Activated CD8-positive, alpha-beta T cell treated with anti-CD3 and anti-CD28 coated beads, Interleukin-2, amount 10 ng/mL, durations not matched to agents 7 days and 5 days (primary cell): Measurements from ENCODE around the gene RAB10. TPM values are rescaled to one million over a fixed set of nuclear protein-coding genes. Genes with fewer than 3 reads are reported as not detected.
"Not testable (repeated sequence)": the region's sequence is repeated elsewhere in the genome, so short reads cannot be mapped to it uniquely, and the experiment has no call there.

Experiments used
- ATAC-seq: fragments of 150-1000 bp; cut with Tn5 transposase; one replicate; pipeline ENCODE4 v1.10.0; 2021; ENCODE audit warnings: moderate library complexity
- CTCF ChIA-PET: fragments of 350-600 bp; sonication (Branson Sonifier 250); formaldehyde crosslinking; loops from one replicate; lab custom pipeline; 2021; ENCODE audit warnings: antibody characterized with exemption; lab: Charles Lee
- POLR2A ChIA-PET: fragments of 350-600 bp; sonication (Branson Sonifier 250); formaldehyde crosslinking; loops from one replicate; lab custom pipeline; 2021; ENCODE audit warnings: antibody characterized with exemption; lab: Charles Lee
- DNase-seq: peaks from one replicate; pipeline ENCODE4 v3.0.0-alpha.2; 2020
- H3K27ac Mint-ChIP-seq: one replicate; pipeline ENCODE4 v1.8.0; 2021; ENCODE audit warnings: mild to moderate bottlenecking, mixed read lengths
- H3K27me3 Mint-ChIP-seq: one replicate; pipeline ENCODE4 v1.8.0; 2021; ENCODE audit warnings: low read depth, mixed read lengths
- H3K36me3 Mint-ChIP-seq: one replicate; pipeline ENCODE4 v1.8.0; 2021; ENCODE audit warnings: low read depth, mixed read lengths
- H3K4me1 Mint-ChIP-seq: one replicate; pipeline ENCODE4 v1.8.0; 2021; ENCODE audit warnings: low read depth, mixed read lengths
- H3K4me3 Mint-ChIP-seq: one replicate; pipeline ENCODE4 v1.8.0; 2021; ENCODE audit warnings: mild to moderate bottlenecking, mixed read lengths
- H3K9me3 Mint-ChIP-seq: one replicate; pipeline ENCODE4 v1.8.0; 2022; ENCODE audit warnings: mixed read lengths; ENCODE audit not compliant: insufficient read depth
- total RNA-seq, 2 experiments: library from RNA; stranded (reverse); gene quantifications; one replicate each; pipeline ENCODE4 v1.2.3, GENCODE V29; 2021

RAB10 gene
- total RNA-seq, 2 experiments from 2014 or later = 110 to 115 TPM

DNA sequence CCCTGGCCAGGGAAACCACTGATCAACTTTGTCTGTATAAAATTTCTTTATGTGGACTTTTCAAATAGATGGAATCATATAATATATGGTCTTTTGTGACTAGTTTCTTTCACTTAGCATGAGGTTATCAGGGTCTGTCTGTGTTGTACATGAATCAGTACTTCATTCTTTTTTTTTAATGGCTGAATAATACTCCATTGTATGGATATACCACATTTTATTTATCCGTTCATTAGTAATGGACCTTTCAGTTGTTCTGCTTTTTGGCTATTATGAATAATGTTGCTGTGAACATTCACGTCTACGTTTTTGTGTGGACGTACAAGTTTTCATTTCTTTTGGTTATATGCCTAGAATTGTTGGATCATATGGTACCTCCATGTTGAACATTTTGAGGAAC is 69.9 kb downstream of the RAB10 start:
- H3K27ac Mint-ChIP-seq = no peak overlapping the region
- H3K36me3 Mint-ChIP-seq = peaks cover 34% of the 10 kb centered on the region
- ChIA-PET POLR2A (no interaction called here), CTCF (no interaction called here)
- DNase-seq (no peak), ATAC-seq (no peak)
- no peaks in the 10 kb centered on the region for H3K4me1 Mint-ChIP-seq
- no peak overlapping the region for H3K4me3 Mint-ChIP-seq
- H3K9me3 Mint-ChIP-seq = no peaks in the 10 kb centered on the region
- no peaks in the 10 kb centered on the region for H3K27me3 Mint-ChIP-seq

DNA sequence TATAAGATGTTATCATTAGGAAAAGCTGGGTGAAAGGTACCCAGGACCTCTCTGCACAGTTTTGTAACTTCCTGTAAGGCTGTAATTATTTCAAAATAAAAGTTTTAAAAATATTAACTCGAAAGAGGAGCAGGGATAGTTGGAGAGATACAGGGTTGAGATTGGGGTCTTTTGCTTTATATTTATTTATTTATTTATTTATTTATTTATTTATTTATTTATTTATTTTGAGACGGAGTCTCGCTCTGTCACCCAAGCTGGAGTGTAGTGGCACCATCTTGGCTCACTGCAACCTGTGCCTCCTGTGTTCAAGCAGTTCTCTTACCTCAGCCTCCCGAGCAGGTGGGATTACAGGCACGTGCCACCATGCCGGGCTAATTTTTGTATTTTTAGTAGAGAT is 74.8 kb downstream of the RAB10 start:
- H3K27ac Mint-ChIP-seq, H3K9me3 Mint-ChIP-seq, H3K4me3 Mint-ChIP-seq, ATAC-seq, DNase-seq, POLR2A ChIA-PET, CTCF ChIA-PET, H3K27me3 Mint-ChIP-seq, H3K4me1 Mint-ChIP-seq: not testable (repeated sequence)
- peaks cover 35% of the 10 kb centered on the region for H3K36me3 Mint-ChIP-seq

GRCh38 chr2:26112201-26112600 is 78.3 kb downstream of the RAB10 start:
- H3K27ac Mint-ChIP-seq = no peak overlapping the region
- no peak overlapping the region for H3K4me3 Mint-ChIP-seq
- POLR2A ChIA-PET = no interaction called here
- H3K9me3 Mint-ChIP-seq = no peaks in the 10 kb centered on the region
- H3K4me1 Mint-ChIP-seq = peaks cover 10% of the 10 kb centered on the region
- ATAC-seq (no peak), DNase-seq (no peak)
- peaks cover 32% of the 10 kb centered on the region for H3K36me3 Mint-ChIP-seq
- CTCF ChIA-PET = no interaction called here
- H3K27me3 Mint-ChIP-seq = no peaks in the 10 kb centered on the region

GRCh38 chr2:26114151-26114550 is 80.3 kb downstream of the RAB10 start:
- no peaks in the 10 kb centered on the region for H3K27me3 Mint-ChIP-seq
- peaks cover 37% of the 10 kb centered on the region for H3K36me3 Mint-ChIP-seq
- DNase-seq (no peak), ATAC-seq (no peak)
- H3K4me3 Mint-ChIP-seq = no peak overlapping the region
- no peaks in the 10 kb centered on the region for H3K9me3 Mint-ChIP-seq
- peaks cover 10% of the 10 kb centered on the region for H3K4me1 Mint-ChIP-seq
- POLR2A ChIA-PET = no interaction called here
- CTCF ChIA-PET = no interaction called here
- H3K27ac Mint-ChIP-seq = no peak overlapping the region

DNA sequence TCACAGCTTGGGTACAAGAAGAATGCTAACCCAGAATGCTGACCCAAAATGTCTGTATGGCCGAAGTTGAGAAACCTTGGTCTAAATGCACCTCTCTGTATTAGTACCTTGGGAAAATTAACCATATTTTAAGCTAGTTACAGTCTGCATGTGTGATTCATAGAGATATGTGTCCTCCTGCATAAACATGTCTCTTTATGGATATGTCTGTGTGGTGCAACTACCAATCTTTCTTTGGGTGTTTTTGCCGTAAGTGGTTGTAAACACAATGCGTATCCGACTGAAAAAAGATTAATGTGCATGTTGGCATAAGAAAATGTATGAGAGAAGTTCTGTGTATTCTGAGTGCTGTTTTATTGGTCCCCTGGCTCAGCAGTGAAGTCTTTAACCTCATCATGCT is 84.8 kb downstream of the RAB10 start:
- Mint-ChIP-seq H3K4me3 (no peak overlapping the region), H3K9me3 (no peaks in the 10 kb centered on the region), H3K4me1 (peaks cover 3% of the 10 kb centered on the region), H3K27ac (peak overlapping the region; percentile 10), H3K36me3 (peaks cover 18% of the 10 kb centered on the region), H3K27me3 (no peaks in the 10 kb centered on the region)
- ChIA-PET POLR2A (no interaction called here), CTCF (interaction anchor here (3.5 kb wide), 1 partner anchor 31 kb away, joined by 14 read pairs; no protein-coding TSS in a partner anchor)
- ATAC-seq = no peak
- DNase-seq = no peak

- POLR2A ChIA-PET = no interaction called here
- no peaks in the 10 kb centered on the region for H3K9me3 Mint-ChIP-seq
Observed at GRCh38 chr2:26119521-26119920, 85.6 kb downstream of the RAB10 start.

DNA sequence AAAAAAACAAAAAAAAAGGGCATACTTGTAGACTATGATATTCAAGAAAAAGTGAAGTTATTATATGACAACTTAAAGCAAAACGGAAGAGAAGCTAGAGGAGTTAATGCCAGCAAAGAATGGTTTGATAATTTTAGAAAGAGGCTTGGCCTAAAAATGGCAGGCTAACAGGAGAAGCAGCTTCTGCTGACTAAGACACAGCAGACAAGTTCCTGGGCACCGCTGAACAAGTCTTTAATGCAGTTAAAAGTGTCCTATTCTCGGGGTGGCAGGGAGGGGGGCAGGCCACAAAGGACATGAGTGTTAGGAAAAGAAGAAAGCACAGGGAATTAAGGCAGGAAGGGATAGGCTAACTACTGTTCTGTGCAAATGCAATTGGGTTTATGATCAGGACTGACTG is 88.7 kb downstream of the RAB10 start:
- DNase-seq (no peak), ATAC-seq (no peak)
- peaks cover 2% of the 10 kb centered on the region for H3K4me1 Mint-ChIP-seq
- ChIA-PET CTCF (no interaction called here), POLR2A (no interaction called here)
- peaks cover 12% of the 10 kb centered on the region for H3K36me3 Mint-ChIP-seq
- no peaks in the 10 kb centered on the region for H3K9me3 Mint-ChIP-seq
- no peak overlapping the region for H3K4me3 Mint-ChIP-seq
- no peaks in the 10 kb centered on the region for H3K27me3 Mint-ChIP-seq
- H3K27ac Mint-ChIP-seq = no peak overlapping the region

More at GRCh38 chr2:26119521-26119920, 85.6 kb downstream of the RAB10 start:
- ATAC-seq (no peak), DNase-seq (no peak)
- H3K4me3 Mint-ChIP-seq = no peak overlapping the region
- H3K27ac Mint-ChIP-seq = no peak overlapping the region
- H3K4me1 Mint-ChIP-seq = peaks cover under 1% of the 10 kb centered on the region
- CTCF ChIA-PET = interaction anchor here (0.6 to 3.5 kb wide), 2 partner anchors 32 to 47 kb away, joined by 3 to 14 read pairs; no protein-coding TSS in a partner anchor
- peaks cover 14% of the 10 kb centered on the region for H3K36me3 Mint-ChIP-seq
- H3K27me3 Mint-ChIP-seq = no peaks in the 10 kb centered on the region

GRCh38 chr2:26123426-26123825 is 89.5 kb downstream of the RAB10 start:
- no peak overlapping the region for H3K27ac Mint-ChIP-seq
- ChIA-PET CTCF (interaction anchor here (2.2 kb wide), 1 partner anchor 35 kb away, joined by 6 read pairs; no protein-coding TSS in a partner anchor), POLR2A (no interaction called here)
- ATAC-seq (no peak), DNase-seq (no peak)
- peaks cover 2% of the 10 kb centered on the region for H3K4me1 Mint-ChIP-seq
- H3K4me3 Mint-ChIP-seq = no peak overlapping the region
- peaks cover 14% of the 10 kb centered on the region for H3K36me3 Mint-ChIP-seq
- no peaks in the 10 kb centered on the region for H3K9me3 Mint-ChIP-seq
- H3K27me3 Mint-ChIP-seq = no peaks in the 10 kb centered on the region

- POLR2A ChIA-PET = interaction anchor here (0.6 kb wide), 1 partner anchor 149 kb away, joined by 3 read pairs; no protein-coding TSS in a partner anchor
- Mint-ChIP-seq H3K36me3 (peaks cover 21% of the 10 kb centered on the region), H3K4me1 (peaks cover 15% of the 10 kb centered on the region)
Observed at GRCh38 chr2:26126074-26126473, 92.2 kb downstream of the RAB10 start.

GRCh38 chr2:26128176-26128575 is 94.3 kb downstream of the RAB10 start:
- CTCF ChIA-PET = no interaction called here
- ATAC-seq (no peak), DNase-seq (no peak)
- H3K27ac Mint-ChIP-seq = no peak overlapping the region
- H3K4me1 Mint-ChIP-seq = peaks cover 16% of the 10 kb centered on the region
- peaks cover 21% of the 10 kb centered on the region for H3K36me3 Mint-ChIP-seq
- POLR2A ChIA-PET = interaction anchor here (0.6 kb wide), 1 partner anchor 91 kb away, joined by 5 read pairs; no protein-coding TSS in a partner anchor
- H3K9me3 Mint-ChIP-seq = no peaks in the 10 kb centered on the region
- H3K27me3 Mint-ChIP-seq = no peaks in the 10 kb centered on the region
- H3K4me3 Mint-ChIP-seq = no peak overlapping the region

More at GRCh38 chr2:26126074-26126473, 92.2 kb downstream of the RAB10 start:
- Mint-ChIP-seq H3K27me3 (no peaks in the 10 kb centered on the region), H3K27ac (no peak overlapping the region), H3K9me3 (no peaks in the 10 kb centered on the region), H3K4me3 (no peak overlapping the region)
- ATAC-seq (no peak), DNase-seq (no peak)
- CTCF ChIA-PET = interaction anchor here (0.8 kb wide), 1 partner anchor 39 kb away, joined by 4 read pairs; no protein-coding TSS in a partner anchor

DNA sequence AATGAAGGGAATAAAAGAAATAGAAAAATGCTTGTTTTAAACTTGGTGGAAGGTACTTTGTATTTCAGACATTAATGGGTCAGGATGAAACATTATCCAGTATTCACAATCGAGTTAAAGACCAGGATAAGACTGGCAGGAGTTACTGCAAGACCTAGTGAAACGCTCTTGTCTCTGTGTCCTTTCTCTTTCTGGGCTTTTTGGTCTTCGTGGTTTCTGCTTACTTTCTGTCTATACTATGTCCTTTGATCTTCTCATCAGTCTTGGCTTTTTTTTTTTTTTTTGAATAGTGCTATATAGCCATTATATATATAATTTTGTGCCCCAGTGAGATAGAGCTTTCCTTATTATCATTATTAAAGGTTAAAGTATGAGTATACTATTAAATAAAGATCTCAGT is 96.9 kb downstream of the RAB10 start:
- peaks cover 28% of the 10 kb centered on the region for H3K36me3 Mint-ChIP-seq
- H3K4me1 Mint-ChIP-seq = peaks cover 14% of the 10 kb centered on the region
- ATAC-seq (peak; percentile 55), DNase-seq (no peak)
- H3K27me3 Mint-ChIP-seq = no peaks in the 10 kb centered on the region
- no peak overlapping the region for H3K27ac Mint-ChIP-seq
- ChIA-PET POLR2A (no interaction called here), CTCF (interaction anchor here (0.6 to 1.9 kb wide), 2 partner anchors 40 to 139 kb away, joined by 4 to 7 read pairs; no protein-coding TSS in a partner anchor)
- no peak overlapping the region for H3K4me3 Mint-ChIP-seq
- H3K9me3 Mint-ChIP-seq = no peaks in the 10 kb centered on the region

GRCh38 chr2:26136451-26136850 is 102.6 kb downstream of the RAB10 start:
- CTCF ChIA-PET = interaction anchor here (1.0 to 1.2 kb wide), 2 partner anchors 49 to 145 kb away, joined by 4 to 10 read pairs; no protein-coding TSS in a partner anchor

More at GRCh38 chr2:26136451-26136850, 102.6 kb downstream of the RAB10 start:
- Mint-ChIP-seq H3K9me3 (no peaks in the 10 kb centered on the region), H3K27ac (no peak overlapping the region), H3K4me3 (no peak overlapping the region), H3K27me3 (no peaks in the 10 kb centered on the region), H3K36me3 (peaks cover 23% of the 10 kb centered on the region), H3K4me1 (no peaks in the 10 kb centered on the region)
- POLR2A ChIA-PET = no interaction called here
- no peak for DNase-seq
- ATAC-seq = no peak
